Natural killer cell treated with Interleukin-12 subunit alpha and Interleukin-12 subunit beta and Interleukin-15 and Interleukin-18, amount 100 ng/mL, for 72 hours (primary cell): ENCODE results near the gene BRAT1. TPM values are rescaled to one million over a fixed set of nuclear protein-coding genes. Genes with fewer than 3 reads are reported as not detected.
A peak's percentile ranks its signal among the peaks of the same experiment; 100 is the strongest.

Source experiments
- ATAC-seq, 2 donors: fragments of 150-1000 bp; cut with Tn5 transposase in 1 of 2; sonication (Bioruptor Pico), chemical (Tn5 transposase) in 1 of 2; 2 replicates each; pipeline ENCODE4 v1.10.0; 2021
- DNase-seq: peaks from one replicate; pipeline ENCODE4 v3.0.0; 2022; ENCODE audit warnings: low spot score
- H3K27ac Mint-ChIP-seq, 2 donors: 1 replicate in 1 of 2; 2 replicates in 1 of 2; pipeline ENCODE4 v1.8.0; 2022; ENCODE audit warnings: mixed read lengths in 2 of 2, mild to moderate bottlenecking in 1 of 2, moderate library complexity in 1 of 2
- H3K27me3 Mint-ChIP-seq, 2 donors: 1 replicate in 1 of 2; 2 replicates in 1 of 2; pipeline ENCODE4 v1.8.0; 2022; ENCODE audit warnings: mixed read lengths in 2 of 2
- H3K36me3 Mint-ChIP-seq: one replicate; pipeline ENCODE4 v1.8.0; 2022; ENCODE audit warnings: mixed read lengths
- H3K4me1 Mint-ChIP-seq, 2 donors: 1 replicate in 1 of 2; 2 replicates in 1 of 2; pipeline ENCODE4 v1.8.0; 2022; ENCODE audit warnings: low read depth in 2 of 2, mixed read lengths in 2 of 2, mild to moderate bottlenecking in 1 of 2
- H3K4me3 Mint-ChIP-seq: one replicate; pipeline ENCODE4 v1.8.0; 2022; ENCODE audit warnings: mixed read lengths
- H3K9me3 Mint-ChIP-seq: 2 replicates; pipeline ENCODE4 v1.8.0; 2022; ENCODE audit warnings: mixed read lengths
- total RNA-seq, 2 donors: library from RNA; stranded (reverse); gene quantifications; one replicate each; pipeline ENCODE4 v1.2.3, GENCODE V29; 2022

The BRAT1 gene
- total RNA-seq, 2 donors from 2014 or later, result 27.0 to 61.4 TPM

DNA sequence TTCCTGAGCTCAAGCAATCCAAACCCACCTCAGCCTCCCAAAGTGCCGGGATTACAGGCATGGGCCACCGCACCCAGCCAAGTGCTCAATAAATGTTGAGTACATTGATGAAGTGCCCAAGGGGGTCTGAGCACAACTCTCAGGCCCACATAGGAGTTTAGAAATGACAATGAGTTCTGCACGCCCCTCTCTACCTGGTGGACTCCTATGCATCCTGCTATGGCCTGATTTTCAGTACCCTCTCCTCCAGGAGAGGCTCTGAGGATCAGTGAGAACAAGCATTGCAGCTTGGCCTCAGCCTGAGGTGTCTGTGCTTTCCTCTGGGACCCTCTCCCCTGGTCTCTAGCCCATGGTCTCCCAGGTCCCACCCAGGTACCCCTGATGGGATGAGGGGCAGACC lies 58.3 kb downstream of the BRAT1 start:
- H3K9me3 Mint-ChIP-seq, result no peaks in the 10 kb centered on the region
- H3K36me3 Mint-ChIP-seq, result no peaks in the 10 kb centered on the region
- no peak overlapping the region for H3K4me3 Mint-ChIP-seq
- peaks cover 0 to 3% of the 10 kb centered on the region in 2 donors for H3K4me1 Mint-ChIP-seq
- H3K27ac Mint-ChIP-seq, result no peak overlapping the region
- ATAC-seq (no peak), DNase-seq (no peak)
- H3K27me3 Mint-ChIP-seq, result peaks cover 4% of the 10 kb centered on the region in 2 donors

DNA sequence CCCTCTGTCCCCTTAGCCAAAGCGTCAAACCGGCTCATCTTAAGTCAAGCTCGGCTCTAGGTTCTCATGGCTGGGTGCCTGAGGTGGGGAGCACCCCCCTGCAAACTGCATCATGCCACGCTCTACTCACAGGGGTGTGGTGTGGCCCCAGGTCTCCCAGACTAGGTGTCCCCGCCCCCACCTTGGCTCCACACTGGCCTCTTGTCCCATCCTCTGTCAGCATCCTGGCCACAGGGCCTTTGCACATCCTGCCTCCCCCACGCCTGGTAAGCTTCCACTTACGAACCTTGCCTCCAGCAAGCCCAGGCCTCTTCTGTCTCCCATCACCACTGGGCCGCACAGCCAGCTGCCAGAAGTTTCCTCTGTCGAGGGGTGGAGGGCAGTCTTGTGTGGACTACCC lies 58.9 kb downstream of the BRAT1 start:
- H3K27me3 Mint-ChIP-seq, result peaks cover 6 to 10% of the 10 kb centered on the region in 2 donors
- no peak overlapping the region for H3K4me3 Mint-ChIP-seq
- no peaks in the 10 kb centered on the region for H3K36me3 Mint-ChIP-seq
- H3K4me1 Mint-ChIP-seq, result peaks cover 0 to 7% of the 10 kb centered on the region in 2 donors
- ATAC-seq (no peak), DNase-seq (no peak)
- H3K27ac Mint-ChIP-seq, result no peak overlapping the region
- H3K9me3 Mint-ChIP-seq, result no peaks in the 10 kb centered on the region

DNA sequence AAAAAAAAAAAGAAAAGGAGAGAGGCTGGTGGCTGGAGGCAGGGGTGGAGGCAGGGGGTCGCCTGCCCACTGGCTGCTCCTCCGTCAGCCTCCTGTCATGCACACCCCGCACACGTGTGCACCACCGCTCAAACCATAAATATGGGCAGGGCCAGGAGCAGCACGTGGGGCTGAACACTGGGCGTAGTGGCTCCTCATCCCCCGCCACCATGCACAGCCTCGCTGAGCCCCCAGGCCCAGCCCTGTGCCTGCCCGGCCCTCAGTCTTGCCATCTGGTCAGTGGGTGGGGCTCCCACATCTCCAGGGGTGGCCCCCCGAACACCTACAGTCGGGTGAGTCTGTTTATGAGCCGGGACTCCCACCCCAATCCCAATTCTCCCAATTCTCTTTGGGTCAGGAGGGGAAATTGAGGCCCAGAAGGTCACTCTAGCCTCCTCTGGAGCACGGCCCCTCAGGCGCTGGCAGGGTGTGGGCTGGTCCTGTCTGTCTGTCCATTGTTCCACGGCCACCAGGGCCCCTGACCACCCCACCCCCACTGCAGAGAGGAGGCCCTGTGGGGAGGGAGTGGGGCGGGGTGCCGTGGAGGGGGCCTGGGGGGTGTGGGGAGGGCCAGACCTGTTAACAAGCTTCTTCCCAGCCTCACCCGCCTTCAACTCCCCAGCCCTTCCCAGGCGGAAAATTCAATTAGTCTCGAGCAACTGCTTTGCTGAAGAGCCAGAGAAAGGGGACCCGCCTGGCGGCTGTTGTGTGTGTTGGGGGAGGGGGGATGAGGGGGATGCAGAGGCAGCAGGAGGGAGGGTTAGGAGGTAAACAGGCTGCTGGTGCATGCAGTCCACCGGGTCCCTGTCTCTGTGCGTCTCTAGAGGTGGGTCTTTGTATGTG lies 59.7 kb downstream of the BRAT1 start:
- ATAC-seq (no peak), DNase-seq (no peak)
- Mint-ChIP-seq H3K36me3 (no peaks in the 10 kb centered on the region), H3K4me1 (peaks cover 2 to 7% of the 10 kb centered on the region in 2 donors), H3K4me3 (no peak overlapping the region), H3K27me3 (peaks cover 6 to 14% of the 10 kb centered on the region in 2 donors), H3K9me3 (peaks cover 3% of the 10 kb centered on the region), H3K27ac (no peak overlapping the region)

DNA sequence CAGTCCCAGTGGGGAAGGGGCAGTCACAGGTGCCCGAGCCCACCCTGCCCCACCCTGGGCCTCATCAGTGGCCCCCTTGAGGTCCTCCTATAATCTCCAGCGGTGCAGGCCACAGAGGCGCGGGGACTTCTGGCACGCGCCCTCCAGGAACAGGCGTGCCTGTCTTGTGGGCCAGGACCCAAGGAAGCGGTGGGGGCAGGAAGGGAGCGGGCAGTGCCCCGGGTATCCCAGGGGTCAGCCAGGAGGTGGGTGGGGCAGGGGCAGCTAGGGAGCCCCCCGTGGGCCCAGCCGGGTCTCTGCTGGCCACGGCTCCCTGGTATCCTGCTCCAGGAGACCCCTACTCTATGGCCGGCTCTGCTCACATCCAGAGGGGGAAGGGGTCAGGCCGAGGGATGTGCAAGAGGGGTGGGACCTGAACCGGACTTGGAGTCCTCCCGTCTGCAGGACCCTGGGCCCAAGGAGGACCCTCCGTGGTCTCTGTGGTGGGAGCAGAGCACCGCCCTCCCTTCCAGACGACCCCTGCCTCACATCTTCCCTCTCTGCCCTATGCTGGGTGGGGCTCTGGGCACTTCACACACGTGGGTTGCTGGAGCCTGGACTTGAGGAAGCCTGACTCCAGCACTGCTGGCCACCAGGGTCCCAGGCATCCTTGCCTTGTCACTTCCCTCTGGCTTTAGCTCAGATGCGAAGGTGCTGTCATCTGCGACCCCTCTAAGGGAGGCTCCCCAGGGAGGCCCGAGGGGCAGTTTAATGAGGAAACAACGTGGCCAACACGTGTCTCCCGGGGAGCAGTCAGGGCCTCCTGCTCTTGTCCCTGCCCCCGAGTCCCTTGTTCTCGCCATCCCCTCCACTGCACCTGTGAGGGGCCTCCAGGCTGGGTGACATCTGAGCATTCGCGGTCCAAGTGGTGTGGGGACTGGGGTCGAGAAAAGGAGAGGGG lies 60.9 kb downstream of the BRAT1 start:
- DNase-seq (no peak), ATAC-seq (no peak)
- Mint-ChIP-seq H3K27ac (no peak overlapping the region), H3K9me3 (peaks cover 3% of the 10 kb centered on the region), H3K27me3 (peaks cover 6 to 14% of the 10 kb centered on the region in 2 donors), H3K4me1 (peaks cover 2 to 7% of the 10 kb centered on the region in 2 donors), H3K4me3 (no peak overlapping the region), H3K36me3 (no peaks in the 10 kb centered on the region)

DNA sequence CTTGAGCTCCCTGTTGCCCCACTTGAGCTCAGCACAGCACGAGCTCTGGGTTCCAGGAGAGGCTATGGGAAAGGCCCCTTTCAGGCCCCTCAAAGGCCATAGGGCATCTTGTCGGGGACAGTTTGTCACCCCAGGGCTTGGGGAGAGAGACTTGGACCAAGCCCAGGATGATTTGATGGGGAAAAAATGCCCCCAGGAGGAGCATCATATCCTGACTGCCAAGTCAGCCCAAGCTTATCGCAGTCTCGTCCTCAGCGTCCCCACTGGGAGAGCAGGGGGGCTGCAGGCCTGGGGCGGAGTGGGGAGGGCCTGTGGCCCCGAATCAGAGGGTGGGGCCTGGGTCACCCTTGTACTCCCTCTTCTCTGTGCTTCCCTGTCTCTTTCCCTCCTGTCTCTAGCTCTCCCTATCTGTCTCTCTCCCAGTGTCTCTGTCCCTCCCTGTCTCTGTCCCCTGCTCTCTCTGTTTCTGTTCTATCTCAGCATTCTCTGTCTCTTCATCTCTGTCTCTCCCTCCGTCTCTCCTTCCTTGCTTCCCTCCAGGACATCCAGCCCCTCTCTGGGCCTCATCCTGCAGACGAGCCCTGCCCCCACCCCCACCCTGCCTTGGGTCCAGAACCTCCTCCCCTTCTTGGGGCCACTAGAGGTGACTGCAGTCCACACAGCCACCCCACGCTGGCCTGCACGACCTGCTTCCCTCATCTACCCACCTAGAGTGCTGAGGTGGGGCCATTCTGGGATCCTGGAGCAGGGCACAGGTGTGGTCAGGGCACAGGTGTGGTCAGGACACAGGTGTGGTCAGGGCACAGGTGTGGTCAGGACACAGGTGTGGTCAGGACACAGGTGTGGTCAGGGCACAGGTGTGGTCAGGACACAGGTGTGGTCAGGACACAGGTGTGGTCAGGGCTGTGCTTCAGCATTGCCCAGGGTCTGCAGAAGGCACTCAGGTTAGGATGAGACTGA lies 61.8 kb downstream of the BRAT1 start:
- no peak for ATAC-seq

DNA sequence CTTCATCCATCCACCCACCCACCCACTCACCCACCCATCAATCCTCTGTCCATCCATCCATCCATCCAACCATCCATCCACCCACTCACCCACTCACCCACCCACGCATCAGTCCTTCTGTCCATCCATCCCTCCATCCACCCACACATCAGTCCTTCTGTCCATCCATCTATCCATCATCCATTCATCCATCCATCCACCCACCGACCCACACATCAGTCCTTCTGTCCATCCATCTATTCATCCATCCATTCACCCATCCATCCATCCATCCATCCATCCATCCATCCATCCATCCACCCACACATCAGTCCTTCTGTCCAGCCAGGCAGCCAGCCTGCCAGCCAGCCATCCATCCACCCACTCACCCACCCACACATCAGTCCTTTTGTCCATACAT lies 63.3 kb downstream of the BRAT1 start:
- H3K27me3 Mint-ChIP-seq, result peaks cover 9 to 21% of the 10 kb centered on the region in 2 donors
- H3K4me1 Mint-ChIP-seq, result peaks cover 2 to 12% of the 10 kb centered on the region in 2 donors
- no peak for ATAC-seq
- no peak overlapping the region for H3K4me3 Mint-ChIP-seq
- no peak overlapping the region for H3K27ac Mint-ChIP-seq
- no peak for DNase-seq
- peaks cover 3% of the 10 kb centered on the region for H3K9me3 Mint-ChIP-seq
- no peaks in the 10 kb centered on the region for H3K36me3 Mint-ChIP-seq

More for the DNA sequence above, 61.8 kb downstream of the BRAT1 start:
- H3K4me3 Mint-ChIP-seq, result no peak overlapping the region
- no peaks in the 10 kb centered on the region for H3K36me3 Mint-ChIP-seq
- H3K9me3 Mint-ChIP-seq, result peaks cover 3% of the 10 kb centered on the region
- H3K27ac Mint-ChIP-seq, result no peak overlapping the region
- DNase-seq, result no peak
- peaks cover 2 to 12% of the 10 kb centered on the region in 2 donors for H3K4me1 Mint-ChIP-seq
- peaks cover 9 to 21% of the 10 kb centered on the region in 2 donors for H3K27me3 Mint-ChIP-seq

DNA sequence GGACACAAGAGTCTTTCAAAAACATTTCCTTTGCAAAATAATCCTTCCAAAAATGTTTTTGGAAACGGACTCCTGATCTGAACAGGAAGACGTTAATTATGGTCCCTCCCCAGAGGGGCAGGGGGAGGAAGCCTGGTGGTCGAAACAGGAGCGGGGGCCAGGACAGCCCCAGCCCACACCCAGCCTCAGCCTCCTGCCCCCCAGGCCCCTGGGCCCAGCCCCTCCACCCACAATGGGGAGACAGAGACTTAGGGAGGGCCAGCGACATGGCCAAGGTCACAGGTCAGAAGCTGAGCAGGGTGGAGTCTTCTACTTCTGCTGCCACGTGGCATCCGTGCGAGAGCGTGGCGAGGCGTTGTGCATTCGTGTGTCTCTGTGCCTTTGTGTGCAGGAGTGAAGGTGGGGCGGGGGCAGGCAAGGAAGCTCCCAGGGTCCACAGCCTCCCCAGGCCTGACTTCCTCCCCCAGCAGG lies 65.1 kb downstream of the BRAT1 start:
- ATAC-seq, result no peak
- Mint-ChIP-seq H3K27ac (no peak overlapping the region), H3K4me3 (no peak overlapping the region), H3K4me1 (peaks cover 2 to 12% of the 10 kb centered on the region in 2 donors), H3K27me3 (peaks cover 9 to 21% of the 10 kb centered on the region in 2 donors), H3K9me3 (peaks cover 3% of the 10 kb centered on the region), H3K36me3 (no peaks in the 10 kb centered on the region)
- no peak for DNase-seq

DNA sequence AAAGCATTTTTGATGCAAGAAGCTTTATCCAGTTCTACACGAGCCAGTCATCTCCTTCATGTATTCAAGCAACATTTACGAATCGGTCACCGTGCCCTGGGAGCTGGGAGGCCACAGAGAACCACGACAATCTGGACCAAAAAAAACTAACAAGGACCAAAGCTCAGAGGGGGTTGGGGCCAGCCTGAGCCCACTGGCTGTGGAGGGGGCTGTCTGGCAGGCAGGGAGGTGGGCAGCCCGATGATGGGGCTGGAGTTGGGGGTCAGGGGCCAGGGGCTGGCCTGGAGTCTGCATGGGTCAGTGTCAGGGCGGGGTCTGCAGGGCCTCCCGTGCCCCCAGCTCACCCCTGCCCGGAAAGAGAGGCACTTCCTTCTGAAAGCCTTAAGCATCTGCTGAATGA lies 66.6 kb downstream of the BRAT1 start:
- H3K27ac Mint-ChIP-seq, result peak overlapping the region in 1 of 2 donors; percentile 1
- peaks cover 9 to 21% of the 10 kb centered on the region in 2 donors for H3K27me3 Mint-ChIP-seq
- no peak overlapping the region for H3K4me3 Mint-ChIP-seq
- DNase-seq (no peak), ATAC-seq (no peak)
- no peaks in the 10 kb centered on the region for H3K36me3 Mint-ChIP-seq
- H3K9me3 Mint-ChIP-seq, result peaks cover 3% of the 10 kb centered on the region
- H3K4me1 Mint-ChIP-seq, result peaks cover 2 to 12% of the 10 kb centered on the region in 2 donors

DNA sequence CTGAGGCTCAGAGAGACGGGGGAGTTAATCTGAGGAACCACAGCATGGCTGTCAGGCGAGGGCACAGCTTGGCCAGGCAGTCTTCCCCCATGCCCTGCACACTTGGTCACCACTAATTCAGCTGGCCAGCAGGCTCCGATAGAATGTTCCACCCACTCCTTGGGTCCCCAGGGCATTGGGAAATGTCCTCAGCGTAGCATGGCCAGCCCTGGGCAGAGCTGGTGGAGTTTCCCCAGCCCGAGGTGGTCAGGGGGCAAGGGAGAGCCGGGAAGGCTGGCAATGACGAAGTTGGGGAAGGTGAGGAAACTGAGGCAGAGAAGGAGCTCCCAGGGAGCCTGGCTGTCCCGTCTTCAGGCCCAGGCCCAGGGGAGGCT lies 67.1 kb downstream of the BRAT1 start:
- no peak for DNase-seq
- Mint-ChIP-seq H3K27me3 (peaks cover 7 to 21% of the 10 kb centered on the region in 2 donors), H3K27ac (peak overlapping the region in 1 of 2 donors; percentile 1), H3K9me3 (peaks cover 3% of the 10 kb centered on the region), H3K4me3 (no peak overlapping the region), H3K36me3 (no peaks in the 10 kb centered on the region), H3K4me1 (peaks cover 2 to 12% of the 10 kb centered on the region in 2 donors)
- ATAC-seq, result no peak

Other genes starting within 250 kb of the BRAT1 start
- 10 to 100 TPM; 28.9 to 34.5 TPM for gene SNX8, start 241.1 kb downstream of the BRAT1 start, total RNA-seq
- 100 to 1,000 TPM; 229 to 348 TPM for gene EIF3B, start 200.7 kb downstream of the BRAT1 start, total RNA-seq
- 10 to 100 TPM; 29.6 to 31.7 TPM for gene CHST12, start 151.9 kb downstream of the BRAT1 start, total RNA-seq
- gene GRIFIN, start 79.1 kb downstream of the BRAT1 start, total RNA-seq, result not detected
- gene LFNG, start 35.8 kb downstream of the BRAT1 start, total RNA-seq, result 100 to 1,000 TPM in 1 of 2 donors, 10 to 100 TPM in 1; 89.8 to 153 TPM
- gene IQCE, start 3.5 kb upstream of the BRAT1 start, total RNA-seq, result 10 to 100 TPM; 11.6 to 17.7 TPM
- 10 to 100 TPM; 23.7 to 24.8 TPM for gene TTYH3, start 76.5 kb upstream of the BRAT1 start, total RNA-seq
- gene AMZ1, start 132.7 kb upstream of the BRAT1 start, total RNA-seq, result not detected